ENCODE data around the gene PPCDC.

GRCh38 chr15:75008221-75008625 is 15.2 kb upstream of the PPCDC start:
- TF ChIP-seq CTCF (IDR thresholded peaks at IDR 0.05) (no peak), ZBTB33 (IDR thresholded peaks at IDR 0.05; ENCODE audit: borderline replicate concordance, low read depth) (no peak), RFX5 (IDR thresholded peaks at IDR 0.05; ENCODE audit: low read length) (no peak), EZH2phosphoT487 (IDR thresholded peaks at IDR 0.05; ENCODE audit: borderline replicate concordance, low read depth) (no peak), FOXM1 (IDR thresholded peaks at IDR 0.05; ENCODE audit: low read depth) (no peak), GABPA (IDR thresholded peaks at IDR 0.05; ENCODE audit: low read depth) (no peak), MXI1 (IDR thresholded peaks at IDR 0.05; ENCODE audit: low read depth, low read length) (no peak), POLR2AphosphoS5 (IDR thresholded peaks at IDR 0.05; ENCODE audit: low read depth, low read length) (no peak), YY1 (IDR thresholded peaks at IDR 0.05; ENCODE audit: low read depth) (no peak), TCF12 (IDR thresholded peaks at IDR 0.05) (no peak), SIN3A (IDR thresholded peaks at IDR 0.05; ENCODE audit: borderline replicate concordance, low read depth, low read length) (no peak)
